NCI-H1105 treated with DMSO at 0.1 percent for 48 hours (cell line): ENCODE measurements around the gene IL18R1.

Experiments
- DNase-seq: peaks from one replicate; lab custom pipeline; 2025; lab: John Stamatoyannopoulos, UW

Gene IL18R1

DNA sequence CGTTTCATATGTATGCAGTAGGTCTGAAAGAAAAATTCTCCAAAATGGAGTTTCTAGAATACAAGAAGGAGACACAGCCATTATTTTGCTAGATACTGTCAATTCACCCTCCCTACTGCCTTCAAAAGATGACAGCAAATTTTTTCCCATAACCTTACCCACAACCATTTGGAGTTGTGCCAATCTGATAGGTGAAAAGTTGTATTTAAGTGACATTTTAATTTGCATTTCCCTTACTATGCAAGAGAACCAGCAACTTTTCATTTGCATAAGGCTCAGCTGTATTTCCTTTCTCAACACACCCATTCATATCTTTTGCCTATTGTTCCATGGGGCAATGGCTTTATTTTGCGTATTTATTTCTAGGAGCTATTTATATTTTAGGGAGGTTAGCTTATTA, 36.0 kb downstream of the IL18R1 start:
- DNase-seq: no peak

DNA sequence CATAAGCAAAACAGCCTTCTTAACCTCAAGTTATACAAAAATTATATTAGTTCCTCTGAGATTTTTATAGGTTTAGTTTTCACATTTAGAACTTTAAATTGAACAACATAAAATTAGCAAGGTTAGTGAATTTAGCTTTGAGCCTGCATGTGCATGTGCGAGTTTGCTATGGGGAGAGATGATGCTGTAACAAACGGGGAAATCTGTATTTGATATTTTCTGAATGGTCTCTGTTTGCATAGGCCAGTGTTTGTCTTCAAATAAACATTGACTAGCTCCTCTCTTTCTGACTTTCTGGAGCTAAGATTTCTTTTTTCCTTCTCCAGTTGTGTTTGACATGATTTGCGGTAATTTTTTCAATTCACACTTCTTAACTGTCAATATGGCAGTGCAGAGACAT, 36.5 kb downstream of the IL18R1 start:
- DNase-seq: no peak

DNA sequence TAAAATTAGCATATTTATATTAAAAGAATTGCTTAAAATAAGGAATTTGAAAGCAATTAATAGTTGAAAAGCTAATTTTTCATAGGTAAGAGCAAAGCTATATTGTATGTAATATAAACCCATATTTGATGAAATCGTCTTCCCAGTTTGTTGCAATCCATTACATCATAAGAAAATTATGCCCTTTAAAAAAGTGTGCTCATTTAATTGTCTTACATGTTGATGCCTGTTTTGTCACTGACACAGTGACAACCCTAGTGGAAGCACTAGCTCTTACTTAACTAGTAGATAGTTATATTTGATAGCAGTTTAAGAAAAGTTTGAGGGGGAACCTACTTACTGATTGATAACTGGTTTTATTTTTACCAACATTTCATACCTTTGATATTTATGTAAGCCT, 37.3 kb downstream of the IL18R1 start:
- no peak for DNase-seq

DNA sequence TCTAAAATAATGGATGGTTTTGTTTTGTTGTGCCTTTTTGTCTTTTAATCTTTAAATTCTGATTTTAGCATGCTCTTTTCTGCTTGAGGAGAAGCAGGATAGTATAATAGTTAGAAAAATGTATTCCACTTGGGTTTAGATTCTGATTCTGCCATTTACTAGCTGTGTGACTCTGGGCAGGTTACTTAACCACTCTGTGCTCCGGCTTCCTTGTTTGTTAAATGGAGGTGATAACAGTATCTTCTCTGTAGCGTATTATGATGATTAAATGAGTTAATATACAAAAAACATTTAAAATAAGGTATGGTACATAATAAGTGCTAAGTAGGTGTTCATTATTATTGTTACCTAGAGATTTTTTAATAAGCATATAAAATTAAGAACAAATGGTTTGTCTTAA, 40.4 kb downstream of the IL18R1 start:
- no peak for DNase-seq

DNA sequence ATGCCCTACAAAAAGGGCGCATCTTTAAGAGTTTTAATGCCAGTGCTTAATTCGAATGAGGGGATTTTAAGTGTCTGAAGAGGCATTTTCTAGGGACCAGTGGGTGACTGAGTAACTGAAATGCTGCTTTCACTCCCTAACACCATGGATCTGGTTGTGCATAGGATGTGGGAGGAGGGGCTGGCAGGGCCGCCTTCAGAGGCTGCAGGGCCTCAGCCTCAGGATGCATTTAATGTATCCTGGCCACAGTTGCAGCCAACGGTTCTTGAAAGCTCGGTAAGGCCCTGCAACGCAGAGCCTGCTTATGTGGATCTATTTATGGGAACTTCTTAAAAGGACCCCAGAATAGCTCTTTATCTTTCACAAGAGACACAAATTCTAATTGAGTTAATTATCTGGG, 41.6 kb downstream of the IL18R1 start:
- no peak for DNase-seq

DNA sequence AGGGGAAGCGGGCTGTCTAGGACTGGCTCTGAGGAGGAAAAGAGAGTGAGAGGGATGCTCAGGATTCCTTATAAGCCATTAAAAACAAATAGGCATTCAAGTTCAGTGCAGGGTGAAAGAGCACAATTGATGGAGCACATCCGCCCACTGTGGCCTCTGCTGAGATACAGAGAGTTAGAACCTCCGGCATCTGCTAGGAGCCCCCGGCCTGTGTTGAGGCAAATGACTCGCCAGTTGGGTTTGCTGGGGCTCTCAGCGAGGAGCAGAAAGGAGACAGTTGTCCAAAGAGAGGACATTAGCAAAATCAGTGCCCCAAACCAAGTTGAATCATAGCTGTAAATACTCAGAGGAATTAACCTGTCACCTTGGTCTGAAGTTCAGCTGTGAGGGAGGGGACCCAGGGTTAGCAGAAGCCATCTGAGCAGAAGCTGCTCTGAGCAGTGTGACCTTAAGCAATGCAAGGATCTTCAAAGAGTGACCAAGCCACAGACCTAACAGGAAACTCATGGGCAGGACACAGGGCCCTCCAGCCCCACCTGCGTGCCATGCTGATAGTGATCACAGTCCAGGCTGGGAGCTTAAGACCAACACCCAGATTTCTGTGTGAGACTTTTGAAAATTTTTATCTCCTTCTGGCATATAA, 44.0 kb downstream of the IL18R1 start:
- no peak for DNase-seq

DNA sequence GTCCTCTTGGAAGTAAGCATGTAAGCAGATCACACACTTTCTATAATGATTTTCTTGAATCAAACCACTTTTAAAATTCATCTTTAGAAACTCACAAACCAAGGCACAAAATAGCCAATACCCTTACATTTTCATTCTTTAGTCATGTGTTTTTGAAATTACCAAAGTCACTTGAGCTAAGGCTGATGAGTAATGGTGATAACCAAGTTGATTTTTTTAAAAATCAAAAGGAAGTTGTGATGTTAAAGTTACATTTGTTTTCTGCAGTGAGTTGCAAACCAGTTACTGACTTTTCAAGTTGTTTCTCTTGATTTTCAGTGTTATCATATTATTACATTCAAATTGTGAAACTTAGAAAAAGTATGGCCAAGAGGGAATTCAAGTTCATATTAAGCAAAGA, 45.9 kb downstream of the IL18R1 start:
- DNase-seq: no peak

DNA sequence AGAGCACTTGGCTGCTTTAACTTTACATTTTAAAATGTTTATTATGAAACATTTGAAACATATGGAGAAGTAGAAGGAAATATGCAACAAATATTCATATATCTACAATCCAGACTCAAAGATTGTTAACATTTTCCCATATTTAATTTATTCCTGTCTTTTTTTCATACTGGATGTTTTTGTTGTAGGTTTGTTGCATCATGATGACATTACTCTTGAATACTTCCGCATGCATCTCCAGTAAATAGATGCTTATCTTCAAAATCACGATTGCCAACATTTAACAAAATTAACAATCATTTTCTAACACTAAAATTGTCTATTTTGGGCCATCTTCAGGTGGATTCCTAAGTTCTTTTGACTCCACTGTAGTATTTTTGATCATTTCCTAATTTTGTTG, 46.3 kb downstream of the IL18R1 start:
- no peak for DNase-seq

DNA sequence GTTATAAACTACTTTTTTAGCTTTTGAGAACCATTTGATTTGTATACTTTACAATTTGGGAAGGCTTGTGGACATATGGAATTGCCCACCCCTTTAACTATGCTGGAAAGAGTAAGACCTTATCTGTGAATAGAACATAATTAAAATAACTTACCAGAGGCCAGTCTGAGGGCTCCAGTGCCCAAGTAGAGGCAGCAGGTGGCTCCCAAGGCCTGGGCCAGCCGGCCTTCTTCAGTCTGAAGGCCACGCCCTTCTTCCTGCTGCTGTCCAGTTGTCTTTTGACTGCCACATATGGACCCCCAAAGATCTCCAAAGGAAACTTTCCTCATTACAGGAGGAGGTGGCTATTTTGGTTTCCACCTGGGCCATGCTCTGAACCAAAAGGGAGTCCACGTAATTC, 55.4 kb downstream of the IL18R1 start:
- no peak for DNase-seq

DNA sequence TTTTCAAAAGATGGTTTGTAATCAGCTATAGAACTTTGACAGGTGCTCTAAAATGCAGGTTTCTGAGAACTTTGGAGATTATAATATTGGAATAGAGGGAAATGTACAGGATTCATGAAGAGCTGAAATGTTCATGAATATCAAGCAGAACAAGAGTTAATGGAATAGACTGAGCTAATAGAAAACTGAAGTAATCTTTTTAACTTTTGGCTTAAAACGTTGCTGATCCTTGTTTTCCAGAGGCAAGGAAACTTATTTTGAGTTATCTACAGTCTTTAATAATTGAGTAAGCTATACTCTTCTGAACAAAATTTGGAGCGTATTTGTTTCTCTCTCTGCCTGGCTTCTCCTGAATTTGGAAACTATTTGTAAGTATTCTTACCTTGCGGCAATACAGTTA, 56.6 kb downstream of the IL18R1 start:
- DNase-seq: no peak

DNA sequence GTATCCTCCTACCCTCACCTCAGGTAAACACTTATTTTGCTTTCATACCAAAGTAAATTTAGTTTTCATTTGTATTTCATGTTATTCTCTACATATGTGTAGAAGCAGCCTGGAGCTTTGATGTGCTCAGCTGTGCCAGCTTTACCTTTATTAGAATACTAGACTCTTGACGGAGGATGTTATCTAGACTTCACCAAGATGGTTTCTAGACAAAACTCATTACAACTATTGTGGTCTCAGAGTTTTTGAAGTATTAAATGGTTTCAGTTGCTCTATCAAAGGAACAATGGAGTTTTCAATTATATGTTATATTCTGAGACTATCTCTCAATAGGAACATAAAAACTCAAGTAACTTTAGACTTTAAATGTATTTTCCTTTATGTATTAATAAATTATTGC, 62.4 kb downstream of the IL18R1 start:
- no peak for DNase-seq

DNA sequence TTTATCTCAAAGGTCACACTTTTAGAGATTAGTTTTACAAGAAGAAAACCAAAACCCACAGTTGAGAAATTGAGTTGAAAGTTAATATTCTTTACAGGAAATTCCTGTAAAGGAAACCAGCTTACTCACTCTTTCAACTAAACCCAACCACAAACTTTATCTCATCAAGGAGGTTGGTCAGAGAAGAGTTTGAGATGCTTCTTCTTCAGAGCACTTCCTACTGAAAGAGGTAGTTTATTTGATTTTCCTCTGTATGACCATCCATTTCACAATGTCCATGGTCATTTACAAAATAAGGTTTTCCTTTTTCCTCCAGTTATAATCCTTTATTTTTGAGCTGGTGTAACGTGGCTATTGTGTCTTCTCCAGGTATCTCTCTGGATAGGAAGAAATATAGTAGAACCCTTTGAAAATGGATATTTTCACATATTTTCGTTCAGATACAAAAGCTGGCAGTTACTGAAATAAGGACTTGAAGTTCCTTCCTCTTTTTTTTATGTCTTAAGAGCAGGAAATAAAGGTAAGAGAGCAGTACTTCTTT, 62.9 kb downstream of the IL18R1 start:
- no peak for DNase-seq

DNA sequence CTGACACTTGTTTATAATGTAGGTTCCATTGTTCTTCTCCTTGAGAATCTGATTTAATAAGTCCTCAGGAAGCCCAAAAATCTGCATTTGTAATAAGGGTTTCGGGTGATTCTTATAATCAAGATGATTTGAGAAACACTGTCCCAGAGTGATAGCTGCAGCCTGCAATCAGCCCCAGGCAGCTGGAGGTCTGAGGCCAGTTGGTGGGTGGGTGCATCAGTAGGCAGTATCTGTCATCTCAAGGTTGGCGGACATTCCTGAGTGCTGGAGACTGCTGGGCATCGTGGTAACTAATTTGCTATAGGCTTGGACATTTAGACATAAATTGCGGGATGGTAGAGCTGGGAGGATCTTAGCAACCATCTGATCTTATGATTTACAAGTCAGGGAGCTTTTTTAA, 64.7 kb downstream of the IL18R1 start:
- no peak for DNase-seq

DNA sequence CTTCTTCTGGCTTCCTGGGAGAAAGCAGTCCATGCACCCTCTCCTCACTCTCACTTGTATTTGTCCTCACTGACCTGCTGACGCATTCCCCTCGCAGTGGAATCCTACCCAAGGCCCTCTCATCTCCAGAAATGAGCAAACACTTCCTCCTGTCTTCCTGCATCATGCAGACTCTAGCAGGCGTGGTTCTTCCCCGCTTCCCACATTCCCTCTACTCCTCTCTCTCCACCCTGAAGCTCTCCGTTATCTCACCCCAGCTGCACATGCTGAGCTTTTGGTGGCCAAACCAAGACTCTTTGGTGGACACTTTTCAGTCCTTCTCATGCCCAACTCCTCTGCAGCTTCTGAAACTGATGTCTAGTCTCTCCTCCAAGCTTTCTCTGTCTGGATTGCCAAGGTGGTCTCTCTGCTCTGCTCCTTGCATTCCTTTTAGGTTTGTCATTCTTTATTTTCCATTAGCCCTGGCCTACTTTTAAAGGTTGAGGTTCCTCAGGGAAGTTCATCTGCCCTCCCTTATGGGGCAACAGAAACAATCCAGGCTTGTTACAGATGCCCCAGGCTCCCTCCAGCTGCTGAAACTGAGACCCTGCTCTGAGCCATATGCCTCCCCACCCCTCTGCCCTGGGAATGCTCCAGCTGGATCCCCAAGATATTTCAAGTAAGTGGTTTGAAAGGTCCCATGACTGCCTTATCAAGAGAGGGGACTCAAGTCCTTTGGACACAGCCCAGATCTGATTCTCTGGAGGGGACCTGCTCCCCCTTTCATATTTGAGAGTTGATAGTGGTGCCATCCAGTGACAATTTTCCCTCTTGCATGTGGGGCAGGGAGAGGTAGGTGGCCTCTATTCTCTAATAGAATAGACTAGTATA, 66.5 kb downstream of the IL18R1 start:
- DNase-seq: no peak

DNA sequence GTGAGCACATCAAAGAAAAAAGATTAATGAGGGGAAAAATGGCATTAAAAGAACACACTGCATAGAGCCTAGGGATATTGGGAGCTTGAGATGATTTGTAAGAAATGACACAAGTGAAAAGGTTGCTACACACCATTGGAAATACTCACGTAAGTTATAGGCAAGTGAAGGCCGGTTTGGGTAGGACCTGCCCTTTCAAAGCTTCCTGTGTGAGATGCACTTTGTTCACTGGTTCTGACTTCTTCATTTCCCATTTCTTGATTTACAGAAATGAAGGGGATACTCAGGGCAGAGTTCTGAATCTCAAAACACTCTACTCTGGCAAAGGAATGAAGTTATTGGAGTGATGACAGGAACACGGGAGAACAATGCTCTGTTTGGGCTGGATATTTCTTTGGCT, 67.3 kb downstream of the IL18R1 start, which contains the start of gene IL18RAP:
IL18RAP (plus strand) TSS at position 251 of the 400 bp plus-strand sequence; CDS start at position 369, 118 bp downstream.
- no peak for DNase-seq

DNA sequence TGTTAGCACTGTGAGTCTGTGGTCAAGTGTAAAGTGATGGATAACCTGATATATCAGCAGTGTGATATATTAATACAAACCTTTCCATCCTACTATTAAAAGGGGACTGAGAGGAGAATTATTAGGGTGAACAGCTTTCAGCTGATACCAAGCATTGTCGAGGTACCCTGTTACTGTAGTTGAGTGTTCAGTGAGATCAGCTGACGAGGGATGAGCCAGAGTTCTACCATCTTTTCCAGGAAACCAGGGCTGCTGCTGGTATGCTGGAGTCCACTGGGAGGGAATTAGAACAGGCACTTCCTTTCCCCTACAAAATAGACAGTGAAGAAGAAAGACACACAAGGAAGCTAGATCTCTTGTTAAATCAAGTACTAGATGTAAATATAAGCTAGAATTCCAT, 67.8 kb downstream of the IL18R1 start:
- DNase-seq: no peak

DNA sequence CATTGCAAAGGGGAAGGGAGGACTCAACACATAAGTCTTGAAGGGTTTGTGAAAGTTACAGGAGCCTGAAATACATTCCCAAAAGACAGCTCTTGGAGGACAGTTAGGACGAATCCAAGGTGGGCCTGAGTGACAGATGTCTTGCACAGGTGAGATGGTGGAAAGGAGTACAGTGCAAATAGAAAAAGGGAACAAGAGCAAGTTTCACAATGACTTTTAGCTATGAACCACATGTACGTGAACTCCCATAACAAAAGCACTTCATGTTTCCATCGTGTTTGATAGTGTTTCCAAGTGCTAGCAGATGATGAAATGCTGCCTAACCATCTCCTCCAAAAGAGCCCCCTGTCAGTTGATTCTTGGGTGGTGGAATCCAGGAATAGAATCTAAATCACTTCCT, 69.2 kb downstream of the IL18R1 start:
- no peak for DNase-seq

DNA sequence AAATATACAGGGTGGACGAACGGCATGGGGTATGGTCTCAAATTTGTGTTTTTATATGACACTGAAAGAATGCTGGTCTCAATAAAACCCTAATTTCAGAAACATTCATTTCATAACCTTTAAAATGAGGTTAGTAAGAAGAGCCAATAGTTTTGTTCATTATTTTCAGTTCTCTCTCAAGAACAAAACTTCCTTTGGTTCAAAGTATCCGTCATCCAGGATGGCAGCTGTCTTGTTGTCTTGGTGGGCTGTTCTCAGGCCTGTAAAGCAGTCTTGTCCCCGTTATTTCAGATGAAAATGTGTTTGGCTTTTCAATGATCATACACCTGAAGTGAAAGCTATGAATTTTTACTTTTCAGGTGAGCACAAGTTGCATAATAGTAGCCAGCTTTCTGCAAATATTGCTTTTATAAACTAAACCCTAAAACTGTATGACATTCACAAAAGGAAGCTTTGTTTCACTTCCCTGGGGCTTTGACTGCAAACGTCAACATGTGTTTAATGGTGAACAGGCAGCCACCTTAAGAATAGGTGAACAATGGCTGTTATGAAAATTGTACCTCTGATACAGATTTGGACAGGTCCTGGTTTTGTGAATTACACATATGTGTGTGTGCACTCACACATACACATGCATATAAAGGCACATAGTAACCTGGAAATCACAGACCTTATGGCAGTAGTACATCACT, 70.0 kb downstream of the IL18R1 start:
- DNase-seq: no peak

DNA sequence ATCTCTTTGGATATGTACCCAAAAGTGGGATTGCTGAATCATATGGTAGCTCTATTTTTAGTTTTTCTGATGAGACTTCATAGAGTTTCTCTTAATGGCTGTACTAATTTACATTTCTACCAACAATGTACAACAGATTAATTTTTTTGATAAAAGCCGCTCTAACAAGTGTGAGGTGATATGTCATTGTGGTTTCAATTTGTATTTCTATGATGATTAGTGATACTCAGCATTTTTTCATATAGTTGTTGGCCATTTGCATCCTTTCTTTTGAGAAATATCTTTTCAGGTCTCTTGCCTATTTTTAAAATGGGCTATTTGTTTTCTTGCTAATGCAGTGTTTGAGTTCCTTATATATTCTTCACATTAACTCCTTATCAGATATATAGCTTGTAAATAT, 71.7 kb downstream of the IL18R1 start:
- DNase-seq: no peak

DNA sequence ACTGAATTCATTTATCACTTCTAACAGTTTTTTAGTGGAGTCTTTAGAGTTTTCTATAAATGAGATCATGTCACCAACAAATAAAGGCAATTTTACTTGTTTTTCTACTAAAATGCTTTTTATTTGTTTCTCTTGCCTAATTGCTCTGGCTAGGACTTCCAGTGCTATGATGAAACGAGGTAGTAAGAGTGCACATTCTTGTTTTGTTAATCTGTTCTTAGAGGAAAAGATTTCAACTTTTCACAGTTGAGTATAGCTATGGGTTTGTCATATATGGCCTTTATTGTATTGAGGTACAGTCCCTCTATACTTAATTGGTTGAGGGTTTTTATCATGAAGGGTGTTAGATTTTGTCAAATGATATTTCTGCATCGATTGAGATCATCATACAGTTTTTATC, 73.0 kb downstream of the IL18R1 start:
- no peak for DNase-seq

DNA sequence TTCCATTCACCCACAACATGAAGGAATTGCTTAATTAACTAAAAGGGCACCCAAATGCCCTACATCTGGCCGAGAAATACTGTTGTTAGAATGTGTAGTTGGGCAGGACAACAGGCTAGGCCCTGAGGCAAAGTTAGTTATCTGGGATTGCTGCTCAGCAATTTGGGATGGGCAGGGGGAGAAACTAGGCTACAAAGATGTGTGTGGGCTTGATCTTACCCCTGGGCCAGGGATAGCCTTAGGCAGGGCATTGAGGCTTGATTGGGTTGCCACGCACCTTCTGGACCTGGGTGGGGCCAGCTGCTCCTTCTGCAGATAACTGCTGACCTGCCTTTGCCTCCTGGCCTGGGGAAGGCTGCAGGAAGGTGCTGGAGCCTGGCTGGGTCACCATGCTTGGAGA, 76.8 kb downstream of the IL18R1 start:
- DNase-seq: no peak

DNA sequence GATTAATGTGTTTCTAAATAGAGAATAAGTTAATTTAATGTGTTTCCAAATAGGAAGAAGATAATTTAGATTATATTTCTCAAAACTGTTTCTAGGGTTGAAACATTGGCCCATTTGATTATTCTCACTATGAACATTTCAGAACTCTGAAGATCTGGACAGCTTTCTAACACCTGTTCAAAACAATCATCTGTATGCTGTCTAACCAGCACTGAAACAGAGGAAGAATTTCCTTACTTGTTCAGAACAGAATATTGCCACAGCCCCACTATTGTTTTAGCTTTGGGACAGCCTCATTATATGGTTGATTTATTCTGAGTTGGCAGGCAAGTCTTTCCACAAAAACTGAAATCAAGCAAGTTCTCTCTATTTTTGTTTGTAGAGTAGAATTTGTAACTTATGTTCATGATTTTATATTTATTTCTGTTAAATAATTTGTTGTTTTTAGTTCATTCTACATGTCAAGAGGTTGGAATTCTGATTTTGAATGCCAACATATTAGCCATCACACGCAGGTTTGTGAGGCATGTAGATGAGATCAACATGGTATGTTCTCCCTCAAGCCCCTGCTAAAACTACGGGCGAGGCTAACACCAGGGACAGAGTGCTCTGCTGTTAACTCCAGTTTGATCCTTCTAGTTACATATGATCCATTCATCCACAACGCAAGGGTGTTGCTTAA, 78.5 kb downstream of the IL18R1 start:
- no peak for DNase-seq
